Measurements from ENCODE around the gene LYVE1.
"Not testable (repeated sequence)": the region's sequence is repeated elsewhere in the genome, so short reads cannot be mapped to it uniquely, and the experiment has no call there.

Gene LYVE1, protein sequence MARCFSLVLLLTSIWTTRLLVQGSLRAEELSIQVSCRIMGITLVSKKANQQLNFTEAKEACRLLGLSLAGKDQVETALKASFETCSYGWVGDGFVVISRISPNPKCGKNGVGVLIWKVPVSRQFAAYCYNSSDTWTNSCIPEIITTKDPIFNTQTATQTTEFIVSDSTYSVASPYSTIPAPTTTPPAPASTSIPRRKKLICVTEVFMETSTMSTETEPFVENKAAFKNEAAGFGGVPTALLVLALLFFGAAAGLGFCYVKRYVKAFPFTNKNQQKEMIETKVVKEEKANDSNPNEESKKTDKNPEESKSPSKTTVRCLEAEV

DNA sequence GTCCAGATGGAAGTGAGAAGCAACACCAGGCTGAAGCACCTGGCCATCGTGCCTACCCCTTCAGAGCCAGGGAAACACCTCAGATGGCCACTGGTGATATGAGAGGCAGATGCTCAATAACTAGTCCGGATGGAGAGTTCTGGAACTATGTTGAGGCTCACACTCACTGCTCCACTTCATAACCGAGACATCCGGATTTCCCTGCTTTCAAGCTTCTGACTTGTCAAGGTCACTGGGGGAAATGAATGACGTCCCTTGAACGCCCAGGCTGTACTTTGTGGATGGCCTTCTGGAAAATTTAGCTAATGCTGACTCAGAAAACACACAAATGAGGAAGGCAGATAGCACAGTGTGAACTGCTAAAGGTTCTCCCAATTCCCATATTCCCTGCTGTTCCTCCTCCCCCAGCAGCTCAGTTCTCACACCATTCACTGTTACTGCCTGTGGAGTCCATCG is at the start of gene LYVE1:
Gene LYVE1, minus strand, starts transcription at position 180 of the 456 bp plus-strand sequence. Its CDS starts 133 bp downstream, at position 47.
- DNase-seq (ENCODE audit: low spot score): no peak

DNA sequence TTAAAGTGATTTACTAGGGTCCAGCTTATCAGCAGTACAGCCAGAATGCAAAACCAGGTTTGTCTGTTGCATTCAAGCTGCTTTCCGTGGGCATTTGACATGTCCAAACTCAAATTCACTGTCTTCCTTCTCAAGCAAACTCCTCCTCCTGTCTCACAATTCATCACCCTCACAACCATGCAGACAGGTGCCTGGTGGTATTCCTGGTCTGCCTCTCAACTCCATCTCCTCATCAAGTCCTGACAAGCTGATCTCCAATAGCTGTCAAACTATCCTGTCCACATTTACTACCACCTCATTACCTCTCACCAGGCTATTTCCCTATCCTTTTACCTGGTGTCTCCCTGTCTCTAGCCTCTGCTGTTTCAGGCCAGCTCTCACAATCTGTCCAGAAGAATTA is 49.1 kb upstream of the LYVE1 start:
- no peak for DNase-seq (ENCODE audit: low spot score)

DNA sequence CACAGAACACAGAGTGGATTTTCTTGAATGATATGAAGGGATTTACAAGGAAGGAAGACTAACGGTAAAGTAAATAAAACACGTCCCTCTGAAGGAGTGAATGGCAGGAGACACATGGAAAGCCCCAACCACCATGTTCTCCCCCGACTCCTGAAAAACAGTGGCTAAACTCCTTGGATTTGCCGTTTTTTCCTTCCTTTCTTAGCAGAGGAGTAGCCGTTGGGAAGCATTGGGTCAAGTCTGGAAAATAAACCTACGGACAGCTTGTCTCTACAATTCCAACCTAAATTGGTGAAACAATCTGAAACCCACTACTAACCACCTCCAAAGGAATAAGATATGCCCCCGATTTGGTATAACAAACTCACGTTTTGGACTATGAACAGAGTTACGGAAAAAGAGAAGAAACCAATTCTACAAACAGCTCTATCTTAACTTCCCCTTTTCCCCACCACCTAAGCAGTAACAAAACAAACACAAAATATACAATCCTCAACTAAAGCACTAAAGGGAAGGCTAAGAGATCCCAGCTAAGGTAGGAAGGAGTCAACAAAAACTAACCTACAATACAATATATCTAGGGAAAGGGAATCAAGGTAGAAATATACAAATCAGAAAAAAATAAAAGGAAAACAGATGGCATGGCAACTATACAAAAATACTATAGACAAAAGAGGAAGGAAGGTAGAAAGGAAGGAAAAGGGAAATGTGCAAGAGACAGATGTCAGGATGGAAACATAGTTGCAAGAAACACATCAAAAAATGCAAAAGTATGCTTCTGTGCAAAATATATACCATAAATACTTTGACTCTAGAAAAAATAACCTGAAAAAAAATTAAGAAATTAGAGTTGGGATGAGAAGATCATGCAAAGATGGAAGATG is 43.8 kb upstream of the LYVE1 start:
- no peak for DNase-seq (ENCODE audit: low spot score)

DNA sequence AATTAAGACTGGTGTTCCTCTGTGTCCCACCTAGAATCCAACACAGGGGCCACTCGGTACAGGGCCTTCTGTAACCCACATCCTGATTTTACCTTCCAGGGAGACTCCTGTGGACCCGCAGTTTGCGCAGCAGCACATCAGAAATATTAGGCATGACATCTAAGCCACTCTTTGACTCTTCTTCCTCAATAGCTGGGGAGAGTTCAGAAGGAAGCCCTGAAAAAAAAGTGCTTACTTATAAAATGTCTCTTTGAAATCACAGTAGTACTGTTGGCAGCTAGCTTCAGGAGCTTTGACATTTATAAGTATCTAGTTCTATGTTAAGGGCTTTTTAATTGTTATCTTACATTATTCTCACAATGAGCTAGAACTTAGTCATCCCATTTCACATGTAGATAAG is 41.2 kb upstream of the LYVE1 start:
- no peak for DNase-seq (ENCODE audit: low spot score)

DNA sequence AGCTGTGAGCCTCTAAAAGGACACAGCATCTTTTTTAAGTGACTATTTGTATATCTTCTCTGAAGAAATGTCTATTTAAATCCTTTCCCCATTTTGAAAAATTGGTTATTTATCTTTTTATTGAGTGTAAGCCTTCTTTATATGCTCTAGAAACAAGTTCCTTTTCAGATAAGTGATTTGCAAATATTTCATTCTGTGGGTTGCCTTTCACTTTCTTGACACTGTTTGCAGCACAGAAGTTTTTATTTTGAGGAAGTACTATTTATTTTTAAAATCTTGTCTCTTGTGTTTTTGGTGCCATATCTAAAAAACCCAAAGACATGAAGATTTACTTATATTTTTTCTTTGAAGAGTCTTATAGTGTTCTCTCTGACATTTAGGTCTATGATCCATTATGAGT is 40.1 kb upstream of the LYVE1 start:
- DNase-seq (ENCODE audit: low spot score): no peak

DNA sequence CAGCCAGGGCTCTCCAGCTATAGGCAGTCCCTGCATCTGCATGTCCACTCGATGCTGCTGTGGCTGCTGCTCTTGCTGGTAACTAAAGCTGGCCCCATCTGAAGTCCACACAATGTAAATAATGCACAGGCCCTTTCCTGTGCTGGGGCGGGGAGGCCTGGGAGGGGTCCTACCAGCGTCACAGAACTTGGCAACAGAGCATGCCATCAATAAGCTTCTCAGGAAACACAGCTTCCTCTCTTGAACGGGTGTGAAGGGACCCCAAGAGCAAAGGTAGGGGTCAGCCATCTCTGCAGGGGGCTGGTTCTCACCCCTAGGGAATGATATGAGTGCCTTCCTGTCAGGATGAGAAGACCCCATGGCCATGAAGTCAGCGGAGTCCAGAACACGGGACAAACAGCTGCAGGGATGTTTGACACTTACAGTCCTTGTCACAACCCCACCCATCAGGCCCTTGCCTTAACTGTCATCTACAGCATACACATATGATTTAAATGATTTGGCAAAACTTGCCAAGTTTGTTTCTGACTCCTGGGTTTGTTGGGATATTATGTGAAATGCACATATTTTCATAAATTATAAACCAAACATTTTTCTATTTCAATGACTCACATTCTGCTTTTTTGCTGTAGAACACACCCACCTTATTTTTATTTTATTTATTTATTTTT is 39.1 kb upstream of the LYVE1 start:
- DNase-seq (ENCODE audit: low spot score): no peak

DNA sequence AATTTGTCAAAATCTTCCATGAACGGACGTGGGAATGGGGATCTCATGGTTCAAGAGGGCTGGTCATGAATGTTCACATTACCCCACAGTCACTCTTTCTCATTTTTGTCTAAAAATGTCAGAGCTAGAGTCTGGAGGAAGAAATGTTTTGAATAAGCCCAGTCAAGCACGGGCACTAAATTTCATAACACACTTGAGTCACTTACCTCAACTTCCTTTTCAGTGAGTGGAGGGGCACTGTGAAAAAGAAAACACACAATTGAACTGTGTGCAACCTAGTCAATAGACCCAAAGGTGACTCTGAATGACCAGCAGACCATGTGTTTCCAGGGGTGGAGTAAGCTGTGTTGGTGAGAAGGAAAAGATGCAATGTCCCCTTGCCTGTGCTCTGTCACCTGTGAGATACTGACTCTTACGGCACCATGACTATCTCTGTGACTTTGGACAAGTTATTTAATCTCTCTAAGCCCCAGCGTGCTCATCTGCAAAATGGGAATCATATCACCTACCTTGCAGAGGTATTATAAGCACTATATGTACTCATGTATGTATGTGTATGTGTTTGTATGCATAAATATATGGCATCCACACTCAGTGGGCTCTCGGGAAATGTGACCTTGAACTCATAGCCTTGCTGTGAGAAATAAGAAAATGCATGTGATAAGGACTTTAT is 38.2 kb upstream of the LYVE1 start:
- no peak for DNase-seq (ENCODE audit: low spot score)

DNA sequence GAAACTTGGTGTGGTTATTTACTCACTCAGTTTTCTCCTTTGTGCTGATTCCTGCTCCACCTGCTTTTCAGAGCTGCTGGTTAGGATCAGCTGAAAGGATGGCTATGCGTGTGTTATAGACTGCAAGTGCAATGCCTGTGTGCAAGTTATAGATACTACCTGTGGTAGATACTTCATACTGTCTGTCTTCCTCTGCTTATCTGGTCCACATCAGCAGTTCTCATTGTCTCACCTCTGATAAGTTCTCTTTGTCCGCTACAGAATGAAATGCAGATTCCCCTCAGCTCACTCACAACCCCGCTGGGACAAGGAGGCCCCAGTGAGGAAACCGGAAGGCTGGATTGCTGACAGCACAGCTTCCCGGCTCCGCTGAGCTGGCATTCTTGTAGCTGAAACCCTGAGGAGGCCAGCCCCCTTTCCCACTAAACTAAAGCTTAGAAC is 37.5 kb upstream of the LYVE1 start:
- peak; percentile 71 for DNase-seq (ENCODE audit: low spot score)

DNA sequence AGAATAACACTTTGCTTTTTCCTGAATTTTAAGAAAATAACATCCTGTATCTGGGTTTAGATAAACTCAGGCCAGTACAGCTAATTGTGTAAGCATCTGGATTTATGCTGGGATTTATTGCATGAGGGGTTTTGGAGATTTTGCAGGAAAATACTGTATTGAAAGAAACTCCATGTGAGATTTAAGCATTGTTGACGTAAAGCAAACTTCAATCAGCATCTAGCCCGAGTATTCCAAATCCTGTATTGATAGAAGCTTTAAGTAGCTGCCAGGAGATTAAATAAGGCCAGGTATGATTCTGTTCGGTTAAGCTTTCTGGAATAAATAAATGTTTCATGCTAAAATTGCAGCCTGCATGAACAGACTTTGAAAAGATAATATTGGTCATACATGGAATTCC is 36.3 kb upstream of the LYVE1 start:
- DNase-seq (ENCODE audit: low spot score): no peak

DNA sequence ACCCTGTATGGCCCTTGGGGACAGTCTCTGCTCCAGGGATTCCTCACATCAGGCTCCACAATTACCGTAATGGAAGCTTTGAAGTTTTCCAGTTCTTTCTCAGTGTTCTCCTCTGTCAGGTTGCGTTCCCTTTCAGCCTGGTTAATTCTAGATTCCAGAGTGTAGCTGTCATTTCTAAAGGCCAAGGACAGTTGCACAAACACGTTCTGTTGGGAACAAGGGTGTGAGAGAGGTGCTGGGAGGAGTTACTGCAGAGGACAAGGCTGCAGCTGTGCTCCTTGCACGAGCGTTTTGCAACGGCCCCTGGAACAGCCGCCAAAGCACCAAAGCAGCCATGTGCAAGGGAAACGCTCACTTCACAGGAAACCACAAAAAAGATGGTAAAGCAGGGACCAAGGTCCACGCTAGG is 35.9 kb upstream of the LYVE1 start:
- no peak for DNase-seq (ENCODE audit: low spot score)

DNA sequence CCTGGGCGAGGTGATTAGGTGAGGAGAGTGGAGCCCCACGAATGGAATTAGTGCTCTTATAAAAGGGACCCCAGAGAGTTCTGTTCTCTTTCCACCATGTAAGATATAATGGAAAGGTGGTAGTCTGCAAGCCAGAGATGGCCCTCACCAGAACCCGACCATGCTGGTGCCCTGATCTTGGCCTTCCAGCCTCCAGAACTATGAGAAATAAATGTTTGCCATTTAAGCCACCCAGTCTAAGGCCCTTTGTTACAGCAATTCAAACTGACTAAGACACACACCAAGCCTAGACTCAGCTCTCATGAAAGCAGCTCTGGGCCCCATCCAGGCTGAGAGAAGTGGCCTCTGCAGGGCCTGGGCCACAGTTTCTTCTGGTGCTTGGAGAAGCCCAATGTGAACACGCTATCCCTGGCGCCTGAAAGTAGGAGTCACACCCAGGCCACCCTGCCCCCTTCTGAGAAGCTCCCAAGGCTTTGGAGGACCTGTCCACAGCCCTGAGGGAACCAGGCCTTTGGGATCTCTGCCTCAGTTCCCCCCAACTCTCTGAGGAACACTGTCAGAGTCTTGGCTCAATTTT is 35.3 kb upstream of the LYVE1 start:
- DNase-seq (ENCODE audit: low spot score): no peak

DNA sequence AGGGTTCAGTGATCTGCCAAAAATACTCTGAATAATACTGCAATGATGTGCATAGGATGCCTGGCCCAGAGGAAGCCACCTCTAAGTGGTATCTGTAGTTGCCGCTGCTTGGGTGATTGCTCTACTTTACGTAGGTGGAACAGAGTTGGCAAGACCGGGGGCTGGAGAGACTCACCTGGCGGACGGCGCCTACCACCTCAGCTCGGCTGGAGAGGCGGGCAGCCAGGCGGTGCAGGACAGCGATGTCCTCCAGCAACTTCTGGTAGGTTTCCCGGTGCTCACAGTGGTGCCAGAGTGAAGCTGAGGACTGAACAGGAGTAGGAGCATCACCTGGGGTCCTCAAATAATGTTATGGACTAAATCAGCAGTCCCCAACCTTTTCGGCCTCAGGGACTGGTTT is 34.5 kb upstream of the LYVE1 start:
- no peak for DNase-seq (ENCODE audit: low spot score)

DNA sequence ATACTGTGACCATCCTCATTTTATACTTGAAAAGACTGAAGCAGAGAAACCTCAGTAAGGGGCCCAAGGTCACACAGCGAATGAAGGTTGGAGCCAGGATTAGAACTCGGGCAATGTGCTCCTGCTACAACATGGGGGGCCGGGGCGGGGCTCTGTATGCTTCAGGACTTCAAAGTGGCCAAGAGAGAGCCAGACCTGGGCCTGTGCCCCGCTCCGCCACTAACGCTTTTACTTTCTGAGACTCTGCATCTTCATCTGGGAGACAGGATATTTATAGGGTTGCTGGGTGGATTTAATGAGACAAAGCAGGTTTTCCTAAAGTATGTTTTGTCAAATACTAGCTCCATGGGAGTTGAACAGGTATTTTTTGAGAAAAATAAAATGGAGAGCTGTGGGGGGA is 33.9 kb upstream of the LYVE1 start:
- no peak for DNase-seq (ENCODE audit: low spot score)

DNA sequence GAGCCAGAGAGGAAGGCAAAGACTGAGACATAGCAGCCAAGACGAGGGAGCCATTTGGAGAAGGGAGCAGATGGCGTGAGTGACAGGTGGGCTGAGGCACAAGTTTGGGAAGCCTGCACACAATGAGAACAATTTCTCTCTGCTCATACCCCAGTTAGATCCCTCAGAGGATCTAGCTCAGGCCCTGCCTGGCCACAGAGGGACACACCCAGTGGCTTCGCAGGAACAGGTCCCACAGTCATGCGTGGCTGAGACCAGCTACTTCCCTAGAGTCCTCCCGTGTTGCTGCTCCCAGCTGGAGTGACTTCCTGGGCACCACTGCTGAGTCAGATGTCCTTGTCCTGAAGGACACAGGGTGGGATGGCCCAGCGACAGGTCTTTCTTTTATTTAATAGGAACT is 33.4 kb upstream of the LYVE1 start:
- DNase-seq (ENCODE audit: low spot score): no peak

DNA sequence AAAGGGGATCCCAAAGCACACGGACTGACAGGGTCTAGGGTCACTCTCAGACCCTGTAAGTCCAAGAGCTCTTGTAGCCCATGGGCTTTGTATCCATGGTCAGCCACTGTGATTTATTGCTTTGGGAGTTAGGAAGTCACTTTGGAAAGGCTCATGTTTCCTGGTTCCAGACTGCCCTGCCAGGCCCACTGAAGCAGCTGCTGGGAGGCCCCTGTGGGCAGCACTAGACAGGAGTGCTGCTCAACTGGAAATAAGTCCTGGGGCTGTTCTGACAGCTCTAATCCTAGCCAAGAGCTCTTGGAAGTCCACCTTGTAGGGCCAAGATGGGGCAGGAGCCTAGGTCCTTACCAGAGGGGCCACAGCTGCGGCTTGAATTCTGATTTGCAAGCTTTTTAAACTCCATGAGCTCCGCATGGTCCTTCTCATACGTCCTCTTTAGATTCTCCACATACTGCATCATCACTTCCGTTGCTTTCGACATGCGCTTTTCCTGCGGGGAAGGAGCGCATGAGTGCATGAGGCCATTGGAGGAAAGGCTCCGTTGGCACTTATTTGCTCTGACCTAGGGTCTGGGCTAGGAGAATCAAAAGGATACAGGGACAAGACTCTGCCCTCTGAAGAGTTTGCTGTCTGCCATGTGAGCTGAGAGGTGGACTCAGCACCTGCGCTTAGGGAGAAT is 32.2 kb upstream of the LYVE1 start:
- DNase-seq (ENCODE audit: low spot score): no peak

DNA sequence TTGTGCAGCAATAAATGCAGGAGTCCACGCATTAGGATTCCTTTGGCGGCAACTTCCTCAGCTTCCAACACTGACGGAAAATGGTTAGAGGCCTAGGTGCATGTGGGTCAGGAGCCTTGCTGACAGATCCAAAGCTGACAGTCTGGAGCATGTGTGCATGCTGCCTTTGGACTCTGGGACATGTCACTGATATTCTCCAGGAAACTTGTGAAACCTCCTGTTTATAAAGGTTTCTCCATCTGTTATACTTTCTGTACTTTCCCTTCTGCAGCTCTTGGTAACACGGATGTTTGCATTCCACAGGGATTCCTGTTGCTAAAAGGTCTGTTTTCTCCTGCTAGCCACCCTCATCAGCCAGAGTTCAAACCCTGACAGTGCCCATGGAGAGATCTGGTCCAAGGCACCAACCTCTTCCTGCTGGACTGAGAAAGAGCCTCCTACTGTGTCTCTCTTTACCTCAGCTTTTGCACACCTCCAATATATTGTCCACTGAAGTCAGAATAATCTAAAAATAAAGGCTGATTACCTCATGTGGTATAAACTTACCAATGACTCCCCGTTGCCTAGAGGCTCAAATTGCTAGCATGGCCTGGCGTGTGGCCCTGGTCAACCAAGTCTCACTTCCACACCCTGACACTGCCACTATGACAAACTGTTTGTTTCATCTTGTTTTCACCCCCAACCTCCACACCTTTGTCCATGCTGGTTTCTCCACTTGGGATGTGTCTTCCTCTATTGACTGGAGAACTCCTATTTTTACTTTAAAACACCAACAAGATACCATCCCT is 31.1 kb upstream of the LYVE1 start:
- DNase-seq (ENCODE audit: low spot score): no peak

DNA sequence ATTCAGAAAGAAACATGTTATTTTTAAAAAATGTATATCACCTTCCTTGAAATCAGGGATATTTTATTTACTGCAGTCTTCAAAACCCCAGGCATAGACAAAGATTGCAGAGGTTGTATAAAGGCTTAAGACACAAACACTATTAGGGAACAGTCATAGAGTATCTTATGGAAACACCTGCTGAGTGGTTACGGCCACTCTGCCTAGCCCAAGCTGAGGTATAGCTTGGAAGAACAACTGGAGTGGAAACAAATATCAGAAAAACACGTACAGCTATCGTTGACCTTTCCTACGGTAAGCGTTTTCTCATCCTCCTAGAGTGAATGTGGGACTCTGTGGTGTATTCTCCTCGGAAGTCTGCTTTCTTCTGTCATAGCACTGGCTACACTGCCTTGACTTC is 30.4 kb upstream of the LYVE1 start:
- DNase-seq (ENCODE audit: low spot score): no peak

DNA sequence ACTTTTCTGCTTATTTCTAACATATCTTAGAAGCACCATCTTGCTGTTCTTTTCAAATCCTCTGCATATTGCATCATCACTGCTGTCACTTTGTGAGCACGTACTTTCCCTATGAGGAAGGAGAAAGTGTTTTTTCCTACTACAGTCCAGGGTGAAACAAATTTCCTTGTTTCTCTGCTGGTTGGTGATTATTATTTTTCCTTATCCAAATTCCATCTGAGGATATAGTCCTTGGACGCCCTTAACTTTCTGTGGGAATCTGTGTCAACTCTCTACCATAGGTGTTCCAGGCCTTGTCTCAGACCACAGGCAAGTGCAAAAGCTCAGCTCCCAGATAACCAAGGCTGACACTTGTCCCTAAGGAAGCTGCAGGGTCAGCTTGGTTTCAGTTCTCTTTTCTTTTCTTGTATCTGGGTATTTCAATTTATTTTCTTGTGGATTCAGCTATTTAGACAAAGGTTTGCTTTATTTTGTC is 29.4 kb upstream of the LYVE1 start:
- no peak for DNase-seq (ENCODE audit: low spot score)

DNA sequence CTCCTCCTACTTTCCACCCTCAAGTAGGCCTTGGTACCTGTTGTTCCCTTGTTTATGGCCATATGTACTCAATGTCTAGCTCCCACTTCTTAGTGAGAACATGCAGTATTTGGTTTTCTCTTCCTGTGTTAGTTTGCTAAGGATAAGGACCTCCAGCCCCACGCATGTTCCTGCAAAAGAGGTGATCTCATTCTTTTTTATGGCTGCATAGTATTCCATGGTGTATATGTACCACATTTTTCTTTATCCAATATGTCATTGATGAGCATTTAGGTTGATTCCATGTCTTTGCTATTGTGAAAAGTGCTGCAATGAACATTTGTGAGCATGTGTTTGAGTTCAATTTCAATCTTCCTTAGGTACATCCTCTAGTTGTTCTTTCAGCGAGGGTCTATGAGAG is 27.4 kb upstream of the LYVE1 start:
- not testable (repeated sequence) for DNase-seq (ENCODE audit: low spot score)

DNA sequence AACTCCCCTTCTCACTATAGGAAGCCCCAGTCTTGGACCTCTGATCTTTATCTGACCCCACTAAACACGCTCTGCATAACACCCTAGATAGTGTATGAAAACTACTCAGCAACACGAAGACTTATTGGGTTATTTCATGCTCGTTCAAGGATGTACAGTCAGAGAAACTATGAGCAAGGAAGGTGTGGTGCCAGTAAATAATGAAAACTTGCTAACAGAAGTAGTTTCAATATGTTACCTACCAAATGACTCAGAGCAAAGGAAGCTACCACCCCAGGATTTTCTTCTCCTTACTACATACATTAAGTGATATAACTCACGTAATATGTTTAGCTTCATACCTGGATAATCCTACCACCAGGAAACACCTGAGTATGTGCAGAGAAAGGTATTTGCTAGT is 25.9 kb upstream of the LYVE1 start:
- DNase-seq (ENCODE audit: low spot score): no peak
